ENCODE measurements around the gene ITM2A. TPM values are rescaled to one million over a fixed set of nuclear protein-coding genes. Genes with fewer than 3 reads are reported as not detected.

ITM2A gene
- polyA plus RNA-seq, 3 donors = 0.25 to 1.9 (median 1.5) TPM

DNA sequence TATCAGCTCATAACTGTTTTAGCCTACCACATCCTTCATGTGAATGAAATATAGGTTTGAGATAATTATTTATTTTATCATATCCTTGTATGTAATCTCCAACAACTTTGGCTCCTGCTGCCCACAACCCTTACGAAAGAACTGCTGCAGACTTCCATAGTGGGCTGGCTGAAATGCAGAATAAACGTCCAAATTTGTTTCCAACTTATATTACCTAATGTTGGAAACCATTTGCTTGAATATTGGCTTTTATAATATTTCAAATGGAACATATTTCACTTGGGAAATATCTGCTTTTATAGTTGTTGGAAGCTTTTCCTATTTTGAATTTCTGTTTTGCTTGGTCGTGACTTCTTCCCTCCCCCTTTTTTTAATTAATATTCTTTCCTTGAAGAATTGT is 45.0 kb upstream of the ITM2A start:
- Histone ChIP-seq H3K36me3 (replicated peaks in 1 of 2; ENCODE audit: control insufficient read depth in 1 of 2, insufficient read depth in 2 of 2, low read length in 2 of 2) (no peaks in the 10 kb centered on the region), H4K20me1 (ENCODE audit: insufficient read depth, low read length) (no peaks in the 10 kb centered on the region), H3K9me3 (replicated peaks in 1 of 2; ENCODE audit: control insufficient read depth in 1 of 2, insufficient read depth in 1 of 2, low read length in 2 of 2) (no peaks in the 10 kb centered on the region), H3K4me2 (replicated peaks; ENCODE audit: extremely low read depth, low read length, poor library complexity, severe bottlenecking) (no peak overlapping the region), H2AFZ (ENCODE audit: insufficient read depth, low read depth, low read length, poor library complexity, severe bottlenecking) (no peak overlapping the region), H3K79me2 (ENCODE audit: insufficient read depth, low read length) (no peaks in the 10 kb centered on the region), H3K9ac (ENCODE audit: insufficient read depth, low read length, poor library complexity, severe bottlenecking) (no peak overlapping the region), H3K4me3 (replicated peaks in 1 of 3; ENCODE audit: low read depth in 2 of 3, low read length in 3 of 3) (no peak overlapping the region), H3K4me1 (ENCODE audit: control insufficient read depth in 1 of 2, insufficient read depth in 2 of 2, low read length in 2 of 2) (no peaks in the 10 kb centered on the region), H3K27ac (ENCODE audit: low read depth in 1 of 2, low read length in 2 of 2) (no peak overlapping the region), H3K27me3 (ENCODE audit: control insufficient read depth in 2 of 2, insufficient read depth in 2 of 2, low read length in 2 of 2) (no peaks in the 10 kb centered on the region)
- Mint-ChIP-seq H3K9me3 (no peaks in the 10 kb centered on the region), H3K36me3 (no peaks in the 10 kb centered on the region), H3K27me3 (ENCODE audit: low read depth in 3 of 3) (no peaks in the 10 kb centered on the region), H3K4me1 (no peaks in the 10 kb centered on the region), H3K27ac (no peak overlapping the region), H3K4me3 (no peak overlapping the region)
- TF ChIP-seq, protein P1, sequence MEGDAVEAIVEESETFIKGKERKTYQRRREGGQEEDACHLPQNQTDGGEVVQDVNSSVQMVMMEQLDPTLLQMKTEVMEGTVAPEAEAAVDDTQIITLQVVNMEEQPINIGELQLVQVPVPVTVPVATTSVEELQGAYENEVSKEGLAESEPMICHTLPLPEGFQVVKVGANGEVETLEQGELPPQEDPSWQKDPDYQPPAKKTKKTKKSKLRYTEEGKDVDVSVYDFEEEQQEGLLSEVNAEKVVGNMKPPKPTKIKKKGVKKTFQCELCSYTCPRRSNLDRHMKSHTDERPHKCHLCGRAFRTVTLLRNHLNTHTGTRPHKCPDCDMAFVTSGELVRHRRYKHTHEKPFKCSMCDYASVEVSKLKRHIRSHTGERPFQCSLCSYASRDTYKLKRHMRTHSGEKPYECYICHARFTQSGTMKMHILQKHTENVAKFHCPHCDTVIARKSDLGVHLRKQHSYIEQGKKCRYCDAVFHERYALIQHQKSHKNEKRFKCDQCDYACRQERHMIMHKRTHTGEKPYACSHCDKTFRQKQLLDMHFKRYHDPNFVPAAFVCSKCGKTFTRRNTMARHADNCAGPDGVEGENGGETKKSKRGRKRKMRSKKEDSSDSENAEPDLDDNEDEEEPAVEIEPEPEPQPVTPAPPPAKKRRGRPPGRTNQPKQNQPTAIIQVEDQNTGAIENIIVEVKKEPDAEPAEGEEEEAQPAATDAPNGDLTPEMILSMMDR (IDR thresholded peaks at IDR 0.05) = no peak
- intact Hi-C loops (cut with micrococcal nuclease) = no loop called here
- no CpG with 5 or more reads among the region's 3 CpGs for WGBS (ENCODE audit: insufficient coverage)
- no peak for DNase-seq

DNA sequence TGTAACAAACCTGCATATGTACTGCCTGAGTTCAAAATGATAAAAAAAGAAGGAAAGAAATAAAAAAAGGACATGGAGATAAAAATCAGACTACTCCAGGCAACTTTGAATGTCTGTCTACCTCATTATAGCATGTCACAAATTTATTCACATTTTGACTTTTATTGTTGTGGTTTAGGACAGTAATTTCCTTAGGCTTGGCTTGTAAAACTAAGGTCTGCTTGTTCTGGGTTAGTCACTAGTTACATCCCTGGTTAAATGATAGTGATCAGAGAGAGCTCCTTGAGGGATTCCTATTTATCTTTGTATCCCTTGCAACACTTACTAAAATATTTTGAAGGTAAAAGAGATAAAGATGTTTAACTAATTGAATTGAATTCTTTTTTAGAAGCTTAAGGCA is 42.5 kb upstream of the ITM2A start:
- no peak overlapping the region for H3K4me2 ChIP-seq (replicated peaks; ENCODE audit: extremely low read depth, low read length, poor library complexity, severe bottlenecking)
- no peaks in the 10 kb centered on the region for H3K27me3 ChIP-seq (ENCODE audit: control insufficient read depth in 2 of 2, insufficient read depth in 2 of 2, low read length in 2 of 2)
- H3K4me3 ChIP-seq (replicated peaks in 1 of 3; ENCODE audit: low read depth in 2 of 3, low read length in 3 of 3) = no peak overlapping the region
- H3K9ac ChIP-seq (ENCODE audit: insufficient read depth, low read length, poor library complexity, severe bottlenecking) = no peak overlapping the region
- no peak overlapping the region for H3K27ac Mint-ChIP-seq
- TF ChIP-seq, protein P1 (IDR thresholded peaks at IDR 0.05) = no peak
- no peak for DNase-seq
- H3K36me3 ChIP-seq (replicated peaks in 1 of 2; ENCODE audit: control insufficient read depth in 1 of 2, insufficient read depth in 2 of 2, low read length in 2 of 2) = no peaks in the 10 kb centered on the region
- no peaks in the 10 kb centered on the region for H3K4me1 Mint-ChIP-seq
- no peak overlapping the region for H3K27ac ChIP-seq (ENCODE audit: low read depth in 1 of 2, low read length in 2 of 2)
- no peak overlapping the region for H3K4me3 Mint-ChIP-seq
- no peaks in the 10 kb centered on the region for H3K36me3 Mint-ChIP-seq
- H3K9me3 ChIP-seq (replicated peaks in 1 of 2; ENCODE audit: control insufficient read depth in 1 of 2, insufficient read depth in 1 of 2, low read length in 2 of 2) = no peaks in the 10 kb centered on the region
- intact Hi-C loops (cut with micrococcal nuclease) = no loop called here
- H3K27me3 Mint-ChIP-seq (ENCODE audit: low read depth in 3 of 3) = no peaks in the 10 kb centered on the region
- H3K4me1 ChIP-seq (ENCODE audit: control insufficient read depth in 1 of 2, insufficient read depth in 2 of 2, low read length in 2 of 2) = no peaks in the 10 kb centered on the region
- peaks cover 0 to 6% (median 0%) of the 10 kb centered on the region in 7 donors for H3K9me3 Mint-ChIP-seq
- H3K79me2 ChIP-seq (ENCODE audit: insufficient read depth, low read length) = no peaks in the 10 kb centered on the region
- H4K20me1 ChIP-seq (ENCODE audit: insufficient read depth, low read length) = no peaks in the 10 kb centered on the region
- H2AFZ ChIP-seq (ENCODE audit: insufficient read depth, low read depth, low read length, poor library complexity, severe bottlenecking) = no peak overlapping the region
